H1 (cell line): ENCODE measurements around the gene CNTF.

ENCODE experiments used
- KDM5A ChIP-seq: fragments of 200-600 bp; IDR thresholded peaks from 2 replicates; pipeline ENCODE4 v1.7.1; 2012; ENCODE audit warnings: mild to moderate bottlenecking, low read length, inconsistent platforms, mixed read lengths
- POLR2A ChIP-seq, 2 experiments: IDR thresholded peaks; 1 replicate in 1 of 2; 2 replicates in 1 of 2; pipeline ENCODE4 v1.6.1; 2011; ENCODE audit warnings: low read depth in 2 of 2, low read length in 2 of 2, mild to moderate bottlenecking in 2 of 2; ENCODE audit errors: control extremely low read depth in 1 of 2
- TF ChIP-seq, protein P1 (sequence below), 3 experiments: IDR thresholded peaks; 1 replicate in 2 of 3; 2 replicates in 1 of 3; pipeline versions ENCODE4 v1.5.1 to v1.6.1; 2011; ENCODE audit warnings: low read length in 3 of 3, mild to moderate bottlenecking in 3 of 3, inconsistent platforms in 2 of 3, low read depth in 1 of 3, moderate library complexity in 1 of 3; ENCODE audit not compliant: insufficient read depth in 1 of 3; ENCODE audit errors: control extremely low read depth in 1 of 3

DNA sequence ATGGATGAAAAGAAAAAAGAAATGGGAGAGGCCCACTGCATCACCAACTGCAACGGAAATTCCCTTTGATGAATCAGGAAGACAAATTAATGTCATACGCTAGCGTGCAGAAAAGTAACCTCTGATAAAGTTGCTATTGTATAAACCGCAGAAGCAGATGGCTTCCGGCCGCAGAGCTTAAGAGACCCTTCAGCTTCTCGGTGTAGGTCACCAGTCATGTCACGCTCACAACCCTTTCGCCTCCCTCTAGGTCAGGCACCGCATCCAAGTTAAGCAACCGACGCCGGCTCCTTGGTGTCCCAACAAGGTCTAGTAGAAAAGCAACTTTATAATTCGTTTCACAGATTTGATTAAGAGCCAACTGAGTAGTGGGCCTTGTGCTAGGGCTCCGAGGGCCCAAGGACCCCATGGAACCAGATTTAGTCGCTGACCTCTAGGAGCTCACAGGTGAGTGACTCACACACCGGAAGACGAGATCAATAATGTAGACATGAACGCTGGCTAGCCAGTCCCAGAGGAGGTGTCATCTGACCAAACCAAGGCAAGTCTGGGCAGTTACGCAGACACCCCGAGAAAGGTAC lies 44.8 kb upstream of the CNTF start:
- TF ChIP-seq POLR2A (IDR thresholded peaks at IDR 0.05; ENCODE audit: control extremely low read depth in 1 of 2, low read depth in 2 of 2, low read length in 2 of 2) (peak; percentile 30 to 59), KDM5A (no peak)
- TF ChIP-seq, protein P1, sequence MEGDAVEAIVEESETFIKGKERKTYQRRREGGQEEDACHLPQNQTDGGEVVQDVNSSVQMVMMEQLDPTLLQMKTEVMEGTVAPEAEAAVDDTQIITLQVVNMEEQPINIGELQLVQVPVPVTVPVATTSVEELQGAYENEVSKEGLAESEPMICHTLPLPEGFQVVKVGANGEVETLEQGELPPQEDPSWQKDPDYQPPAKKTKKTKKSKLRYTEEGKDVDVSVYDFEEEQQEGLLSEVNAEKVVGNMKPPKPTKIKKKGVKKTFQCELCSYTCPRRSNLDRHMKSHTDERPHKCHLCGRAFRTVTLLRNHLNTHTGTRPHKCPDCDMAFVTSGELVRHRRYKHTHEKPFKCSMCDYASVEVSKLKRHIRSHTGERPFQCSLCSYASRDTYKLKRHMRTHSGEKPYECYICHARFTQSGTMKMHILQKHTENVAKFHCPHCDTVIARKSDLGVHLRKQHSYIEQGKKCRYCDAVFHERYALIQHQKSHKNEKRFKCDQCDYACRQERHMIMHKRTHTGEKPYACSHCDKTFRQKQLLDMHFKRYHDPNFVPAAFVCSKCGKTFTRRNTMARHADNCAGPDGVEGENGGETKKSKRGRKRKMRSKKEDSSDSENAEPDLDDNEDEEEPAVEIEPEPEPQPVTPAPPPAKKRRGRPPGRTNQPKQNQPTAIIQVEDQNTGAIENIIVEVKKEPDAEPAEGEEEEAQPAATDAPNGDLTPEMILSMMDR (IDR thresholded peaks at IDR 0.05; ENCODE audit: control extremely low read depth in 1 of 3, insufficient read depth in 1 of 3, low read depth in 1 of 3, low read length in 3 of 3): no peak
